HG03025 (cell line): Measurements from ENCODE around the gene SFT2D1.

ENCODE experiments used
- ATAC-seq: cut with Tn5 transposase; IDR thresholded peaks from one replicate; pipeline ENCODE4 v1.9.1; 2021; ENCODE audit warnings: mild to moderate bottlenecking, moderate library complexity; ENCODE audit not compliant: unreplicated experiment, low FRiP score

SFT2D1 gene

GRCh38 chr6:166282394-166283032, 59.8 kb downstream of the SFT2D1 start:
- ATAC-seq = no peak

GRCh38 chr6:166281104-166281503, 61.2 kb downstream of the SFT2D1 start:
- no peak for ATAC-seq

- no peak for ATAC-seq
Measured at GRCh38 chr6:166279393-166279679, 63.0 kb downstream of the SFT2D1 start.

- ATAC-seq = no peak
Measured at GRCh38 chr6:166278579-166279392, 63.6 kb downstream of the SFT2D1 start.

- no peak for ATAC-seq
Measured at GRCh38 chr6:166277892-166278578, 64.3 kb downstream of the SFT2D1 start.

GRCh38 chr6:166277018-166277417, 65.3 kb downstream of the SFT2D1 start:
- ATAC-seq = no peak

GRCh38 chr6:166275714-166276166, 66.6 kb downstream of the SFT2D1 start:
- peak; percentile 76 for ATAC-seq

- no peak for ATAC-seq
Measured at GRCh38 chr6:166274739-166275370, 67.5 kb downstream of the SFT2D1 start.

GRCh38 chr6:166274163-166274562, 68.2 kb downstream of the SFT2D1 start:
- ATAC-seq = no peak

- ATAC-seq = no peak
Measured at GRCh38 chr6:166271376-166271765, 71.0 kb downstream of the SFT2D1 start.

GRCh38 chr6:166270706-166271375, 71.5 kb downstream of the SFT2D1 start:
- no peak for ATAC-seq
